Transverse colon (tissue), 4 donors: ENCODE results near the gene SAMD13.
"Not testable (repeated sequence)": the region's sequence is repeated elsewhere in the genome, so short reads cannot be mapped to it uniquely, and the experiment has no call there.

Source experiments
- EP300 ChIP-seq: sonication (generic); formaldehyde crosslinking; IDR thresholded peaks from one replicate; pipeline ENCODE4 v1.6.1; 2017; ENCODE audit warnings: antibody characterized with exemption, low read depth
- POLR2A ChIP-seq: fragments of 450-650 bp; IDR thresholded peaks from one replicate; pipeline ENCODE4 v1.6.1; 2016; ENCODE audit warnings: antibody characterized with exemption, mild to moderate bottlenecking, moderate library complexity
- POLR2AphosphoS5 ChIP-seq, 3 donors: sonication (generic); formaldehyde crosslinking; IDR thresholded peaks; one replicate each; pipeline ENCODE4 v1.6.1; 2016; ENCODE audit warnings: antibody characterized with exemption in 3 of 3
- TF ChIP-seq, protein P1 (sequence below), 5 experiments: fragments of 200-600 bp in 3 of 5; fragments of 450-650 bp in 2 of 5; sonication (generic) in 3 of 5; IDR thresholded peaks; 1 replicate in 2 of 5; 2 replicates in 3 of 5; pipeline ENCODE4 v1.5.1; 2016 to 2017; ENCODE audit warnings: antibody characterized with exemption in 5 of 5, inconsistent platforms in 3 of 5, mild to moderate bottlenecking in 2 of 5, moderate library complexity in 1 of 5

- TF ChIP-seq, protein P1, sequence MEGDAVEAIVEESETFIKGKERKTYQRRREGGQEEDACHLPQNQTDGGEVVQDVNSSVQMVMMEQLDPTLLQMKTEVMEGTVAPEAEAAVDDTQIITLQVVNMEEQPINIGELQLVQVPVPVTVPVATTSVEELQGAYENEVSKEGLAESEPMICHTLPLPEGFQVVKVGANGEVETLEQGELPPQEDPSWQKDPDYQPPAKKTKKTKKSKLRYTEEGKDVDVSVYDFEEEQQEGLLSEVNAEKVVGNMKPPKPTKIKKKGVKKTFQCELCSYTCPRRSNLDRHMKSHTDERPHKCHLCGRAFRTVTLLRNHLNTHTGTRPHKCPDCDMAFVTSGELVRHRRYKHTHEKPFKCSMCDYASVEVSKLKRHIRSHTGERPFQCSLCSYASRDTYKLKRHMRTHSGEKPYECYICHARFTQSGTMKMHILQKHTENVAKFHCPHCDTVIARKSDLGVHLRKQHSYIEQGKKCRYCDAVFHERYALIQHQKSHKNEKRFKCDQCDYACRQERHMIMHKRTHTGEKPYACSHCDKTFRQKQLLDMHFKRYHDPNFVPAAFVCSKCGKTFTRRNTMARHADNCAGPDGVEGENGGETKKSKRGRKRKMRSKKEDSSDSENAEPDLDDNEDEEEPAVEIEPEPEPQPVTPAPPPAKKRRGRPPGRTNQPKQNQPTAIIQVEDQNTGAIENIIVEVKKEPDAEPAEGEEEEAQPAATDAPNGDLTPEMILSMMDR (IDR thresholded peaks at IDR 0.05), result not testable (repeated sequence)
- not testable (repeated sequence) for TF ChIP-seq POLR2A; EP300; POLR2AphosphoS5 (IDR thresholded peaks at IDR 0.05)
Observed at GRCh38 chr1:84287389-84287788, 14.1 kb upstream of the SAMD13 start.
